K562 treated with DMSO at 1 percent for 48 hours (cell line): ENCODE results near the gene EPHB2. TPM values are rescaled to one million over a fixed set of nuclear protein-coding genes. Genes with fewer than 3 reads are reported as not detected.

Source experiments
- total RNA-seq: library from RNA; unstranded; fragments of 300-600 nt; gene quantifications from 2 replicates; pipeline ENCODE4 v1.2.3, GENCODE V29; 2022; ENCODE audit warnings: low replicate concordance; ENCODE audit errors: extremely low read depth

EPHB2 gene
- total RNA-seq, result not detected in 2 replicates

GRCh38 chr1:22710701-22711049 lies at the start of gene EPHB2:
EPHB2 (plus strand) TSS chr1:22710839; CDS start chr1:22710983, 144 bp downstream.

Other genes with a start within 250 kb of the EPHB2 start
- not detected in 2 replicates for gene EPHA8, start 147.3 kb upstream of the EPHB2 start, total RNA-seq
- not detected in 2 replicates for gene C1QA, start 74.2 kb upstream of the EPHB2 start, total RNA-seq
- not detected in 2 replicates for gene C1QC, start 67.2 kb upstream of the EPHB2 start, total RNA-seq
- not detected in 2 replicates for gene C1QB, start 57.6 kb upstream of the EPHB2 start, total RNA-seq